K562 (cell line): ENCODE measurements around the gene CGB8. TPM values are rescaled to one million over a fixed set of nuclear protein-coding genes. Genes with fewer than 3 reads are reported as not detected.
"Not testable (repeated sequence)": the region's sequence is repeated elsewhere in the genome, so short reads cannot be mapped to it uniquely, and the experiment has no call there.

Experiments used
- ATAC-seq: fragments of 200-7000 bp; cut with Tn5 transposase; 3 replicates; pipeline ENCODE4 v1.9.1; 2020; ENCODE audit warnings: moderate library complexity
- BruUV-seq: library from RNA; stranded (reverse); fragments of 400-500 nt; replicated peaks from 2 replicates; lab custom pipeline; 2021; lab: Mats Ljungman, UMichigan
- CTCF ChIA-PET: fragments of 300-600 bp; formaldehyde crosslinking; extraction: SDS; loops from one replicate; lab custom pipeline; 2021; ENCODE audit warnings: low intra/inter-chr PET ratio; lab: Yijun Ruan, JAX
- POLR2A ChIA-PET: fragments of 300-600, 350-650 bp; sonication (Branson Sonifier 250); formaldehyde crosslinking; extraction: SDS; loops from one replicate; lab custom pipeline; 2021; ENCODE audit warnings: antibody characterized with exemption, inconsistent platforms; lab: Yijun Ruan, JAX
- DNase-seq, 4 experiments: peaks; one replicate each; pipeline versions ENCODE4 v3.0.0 to v3.0.0-alpha.2; 2011 to 2018; ENCODE audit warnings: low spot score in 3 of 4, mixed read lengths in 3 of 4; ENCODE audit errors: extremely low read depth in 1 of 4
- FAIRE-seq: peaks from 2 replicates; lab custom pipeline; 2011; peaks lifted over from hg19 to GRCh38; lab: Jason Lieb, UNC
- H2AFZ ChIP-seq: 2 replicates; pipeline ENCODE4 v1.6.0; 2011; ENCODE audit warnings: low read depth, low read length, control low read depth, inconsistent platforms
- H3K27ac ChIP-seq: fragments of 200-600 bp; 3 replicates; pipeline ENCODE4 v1.8.0; 2011; ENCODE audit warnings: low read depth, mild to moderate bottlenecking, control low read depth, inconsistent platforms, low read length, moderate library complexity, mixed read lengths; ENCODE audit errors: extremely low read depth
- H3K27me3 ChIP-seq, 2 experiments: fragments of 300-600 bp in 1 of 2; 2 replicates in 1 of 2; 3 replicates in 1 of 2; pipeline versions ENCODE4 v1.6.0 to v1.8.0; 2011; ENCODE audit warnings: inconsistent platforms in 2 of 2, low read length in 2 of 2, mild to moderate bottlenecking in 1 of 2, mixed read lengths in 1 of 2, moderate library complexity in 1 of 2; ENCODE audit not compliant: control insufficient read depth in 2 of 2, insufficient read depth in 2 of 2
- H3K36me3 ChIP-seq: fragments of 300-600 bp; 3 replicates; pipeline ENCODE4 v1.8.0; 2011; ENCODE audit warnings: mild to moderate bottlenecking, low read length, inconsistent platforms; ENCODE audit not compliant: control insufficient read depth, insufficient read depth
- H3K4me1 ChIP-seq, 2 experiments: fragments of 200-600 bp in 1 of 2; replicated peaks in 1 of 2; 2 replicates in 1 of 2; 3 replicates in 1 of 2; pipeline versions ENCODE4 v1.5.1 to v1.8.0; 2011; ENCODE audit warnings: inconsistent platforms in 2 of 2, low read length in 2 of 2, mild to moderate bottlenecking in 1 of 2, mixed read lengths in 1 of 2, moderate library complexity in 1 of 2; ENCODE audit not compliant: control insufficient read depth in 2 of 2, insufficient read depth in 2 of 2
- H3K4me2 ChIP-seq: 2 replicates; pipeline ENCODE4 v1.6.1; 2011; ENCODE audit warnings: low read length, control low read depth, inconsistent platforms, mixed read lengths; ENCODE audit not compliant: insufficient read depth
- H3K4me3 ChIP-seq: fragments of 200-600 bp; sonication (generic), shearing (Covaris generic); 2 replicates; pipeline ENCODE4 v1.5.1; 2016; ENCODE audit warnings: control low read depth, inconsistent platforms
- H3K79me2 ChIP-seq: fragments of 200-600 bp; 3 replicates; pipeline ENCODE4 v1.8.0; 2011; ENCODE audit warnings: low read length, inconsistent platforms; ENCODE audit not compliant: control insufficient read depth, insufficient read depth
- H3K9ac ChIP-seq, 2 experiments: 2 replicates each; pipeline versions ENCODE4 v1.6.0 to v1.6.1; 2011; ENCODE audit warnings: low read depth in 2 of 2, low read length in 2 of 2, control low read depth in 1 of 2, inconsistent platforms in 1 of 2, mild to moderate bottlenecking in 1 of 2, mixed read lengths in 1 of 2; ENCODE audit not compliant: insufficient read depth in 1 of 2
- H3K9me1 ChIP-seq: one replicate; pipeline ENCODE4 v1.6.0; 2011; ENCODE audit warnings: inconsistent platforms, mild to moderate bottlenecking, low read length, moderate library complexity; ENCODE audit not compliant: control insufficient read depth, insufficient read depth
- H3K9me3 ChIP-seq: replicated peaks from 2 replicates; pipeline ENCODE4 v1.5.1; 2011; ENCODE audit warnings: low read depth, low read length, inconsistent platforms; ENCODE audit not compliant: control insufficient read depth, insufficient read depth
- H4K20me1 ChIP-seq: replicated peaks from 2 replicates; pipeline ENCODE4 v1.6.1; 2011; ENCODE audit warnings: low read length, inconsistent platforms, mixed read lengths; ENCODE audit not compliant: control insufficient read depth, insufficient read depth
- HDAC2 ChIP-seq: fragments of 450-650 bp; IDR thresholded peaks from 2 replicates; pipeline ENCODE4 v1.6.1; 2016; ENCODE audit warnings: mild to moderate bottlenecking
- JUND ChIP-seq, 2 experiments: IDR thresholded peaks; 2 replicates in 1 of 2; 3 replicates in 1 of 2; pipeline ENCODE4 v1.6.1; 2011; ENCODE audit warnings: borderline replicate concordance in 2 of 2, low read depth in 2 of 2, low read length in 2 of 2, improper control_type of control experiment in 1 of 2, missing biosample characterization in 1 of 2, missing genetic modification characterization in 1 of 2, missing genetic modification reagents in 1 of 2
- RB1 ChIP-seq: fragments of 450-650 bp; IDR thresholded peaks from 2 replicates; pipeline ENCODE4 v1.6.1; 2017; ENCODE audit warnings: low read depth, mild to moderate bottlenecking
- TBL1XR1 ChIP-seq, 2 experiments: IDR thresholded peaks; 2 replicates each; pipeline ENCODE4 v1.6.1; 2012; ENCODE audit warnings: improper control_type of control experiment in 2 of 2, low read length in 2 of 2, mild to moderate bottlenecking in 1 of 2
- TCF7L2 ChIP-seq: fragments of 150-350 bp; IDR thresholded peaks from 2 replicates; pipeline ENCODE4 v1.6.1; 2016; ENCODE audit warnings: low read depth, mild to moderate bottlenecking, low read length, moderate library complexity
- WGBS: fragments of 100-300 bp; shearing (Covaris generic); methylation state at CpG from one replicate; pipeline ENCODE4 v1.1.6; 2016; ENCODE audit warnings: low coverage, mixed read lengths; ENCODE audit not compliant: insufficient coverage; ENCODE audit errors: missing lambda C conversion rate; 5-methylcytosine and 5-hydroxymethylcytosine counted together
- in situ Hi-C: fragments of 300-500 bp; cut with MboI; formaldehyde crosslinking; loops from 4 replicates; pipeline ENCODE4 v1.15.0; 2018; ENCODE audit warnings: inconsistent platforms, mixed read lengths
- intact Hi-C: fragments of 100-400 bp; cut with micrococcal nuclease; formaldehyde crosslinking; loops from 2 replicates; pipeline ENCODE4 v1.14.2; 2022
- polyA plus RNA-seq, 8 experiments: library from polyadenylated mRNA; depleted of rRNA in 4 of 8; stranded (reverse) in 5 of 8; unstranded in 3 of 8; fragments of >200 nt; fragmentation: Nextera tagmentation in 2 of 8; fragmentation: Illumina TruSeq in 1 of 8; extraction: Ambion mirVana in 2 of 8; extraction: Trizol in 1 of 8; gene quantifications; 2 replicates each; pipeline versions ENCODE4 v1.2.1 to v1.2.3, GENCODE V29; 2011 to 2014; ENCODE audit warnings: inconsistent platforms in 1 of 8, missing spikeins in 1 of 8
- total RNA-seq, 7 experiments: library from RNA; depleted of rRNA in 6 of 7; stranded (reverse); fragments of >200 nt in 6 of 7; fragmentation: Illumina TruSeq in 2 of 7; extraction: Trizol in 2 of 7; gene quantifications; 2 replicates each; pipeline versions ENCODE4 v1.2.1 to v1.2.3, GENCODE V29; 2011 to 2021; ENCODE audit warnings: low replicate concordance in 1 of 7
- TF ChIP-seq, protein P1 (sequence below): fragments of 200-800 bp; sonication (Bioruptor generic); IDR thresholded peaks from 2 replicates; pipeline ENCODE4 v1.6.1; 2017; ENCODE audit warnings: missing genetic modification characterization, missing compliant biosample characterization
- TF ChIP-seq, protein P2 (sequence below), 2 experiments: fragments of 450-650 bp in 1 of 2; sonication (generic) in 1 of 2; formaldehyde crosslinking in 1 of 2; IDR thresholded peaks; 2 replicates each; pipeline versions ENCODE4 v1.7.1 to v1.9.0; 2016 to 2022; ENCODE audit warnings: inconsistent platforms in 1 of 2, mild to moderate bottlenecking in 1 of 2, missing genetic modification reagents in 1 of 2

The CGB8 gene
- total and polyA plus RNA-seq, 9 of the 15 experiments (the other 6 are each of a cell fraction or from before 2014, with no cell fraction given), result not detected

DNA sequence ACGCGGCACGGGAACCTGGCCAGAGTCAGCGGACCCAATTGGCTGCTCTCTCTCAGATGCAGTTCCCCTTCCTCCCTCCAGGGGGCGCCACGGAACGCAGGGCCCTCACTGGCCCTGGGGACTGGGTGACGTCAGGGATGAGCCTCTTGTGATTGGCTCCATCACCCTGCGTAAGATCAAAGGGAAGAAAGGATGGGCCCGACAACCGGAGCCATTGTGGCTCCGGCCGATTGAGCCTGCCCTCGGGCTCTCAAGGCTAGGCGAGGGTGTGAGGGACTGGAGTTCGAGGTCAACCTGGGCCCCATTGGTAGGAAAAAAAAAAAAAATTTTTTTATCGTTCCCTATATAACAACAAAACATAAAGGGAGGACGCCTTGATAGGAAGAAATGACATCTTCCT, 12.1 kb downstream of the CGB8 start, which contains the start of gene CGB1 (continued):
- TF ChIP-seq TCF7L2, result peak; percentile 87
- TF ChIP-seq TBL1XR1 (IDR thresholded peaks at IDR 0.05; ENCODE audit: low read length in 2 of 2), result 0 out of 4 replicates have a peak, but pooled peaks of 1 of the 2 experiments have one; percentile 31

DNA sequence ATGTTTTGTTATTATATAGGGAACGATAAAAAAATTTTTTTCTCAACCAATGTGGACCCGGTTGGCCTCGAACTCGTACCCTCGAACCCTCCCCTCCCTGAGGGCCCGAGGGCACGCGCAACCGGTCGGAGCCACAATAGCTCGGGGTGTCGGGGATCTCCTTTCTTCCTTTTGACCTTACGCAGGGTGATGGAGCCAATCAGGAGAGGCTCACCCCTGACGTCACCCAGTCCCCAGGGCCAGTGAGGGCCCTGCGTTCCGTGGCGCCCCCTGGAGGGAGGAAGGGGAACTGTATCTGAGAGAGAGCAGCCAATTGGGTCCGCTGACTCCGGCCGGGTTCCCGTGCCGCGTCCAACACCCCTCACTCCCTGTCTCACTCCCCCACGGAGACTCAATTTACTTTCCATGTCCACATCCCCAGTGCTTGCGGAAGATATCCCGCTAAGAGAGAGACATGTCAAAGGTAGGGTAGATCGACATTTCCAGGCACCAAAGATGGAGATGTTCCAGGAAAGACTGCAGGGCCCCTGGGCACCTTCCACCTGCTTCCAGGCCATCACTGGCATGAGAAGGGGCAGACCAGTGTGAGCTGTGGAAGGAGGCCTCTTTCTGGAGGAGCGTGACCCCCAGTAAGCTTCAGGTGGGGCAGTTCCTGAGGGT, 17.1 kb downstream of the CGB8 start, which contains the start of gene CGB2:
TSS of gene CGB2 (plus strand) at position 249 of the 660 bp plus-strand sequence. CDS start at position 455, 206 bp downstream.
- not testable (repeated sequence) for H3K4me1 ChIP-seq
- TF ChIP-seq, protein P1, sequence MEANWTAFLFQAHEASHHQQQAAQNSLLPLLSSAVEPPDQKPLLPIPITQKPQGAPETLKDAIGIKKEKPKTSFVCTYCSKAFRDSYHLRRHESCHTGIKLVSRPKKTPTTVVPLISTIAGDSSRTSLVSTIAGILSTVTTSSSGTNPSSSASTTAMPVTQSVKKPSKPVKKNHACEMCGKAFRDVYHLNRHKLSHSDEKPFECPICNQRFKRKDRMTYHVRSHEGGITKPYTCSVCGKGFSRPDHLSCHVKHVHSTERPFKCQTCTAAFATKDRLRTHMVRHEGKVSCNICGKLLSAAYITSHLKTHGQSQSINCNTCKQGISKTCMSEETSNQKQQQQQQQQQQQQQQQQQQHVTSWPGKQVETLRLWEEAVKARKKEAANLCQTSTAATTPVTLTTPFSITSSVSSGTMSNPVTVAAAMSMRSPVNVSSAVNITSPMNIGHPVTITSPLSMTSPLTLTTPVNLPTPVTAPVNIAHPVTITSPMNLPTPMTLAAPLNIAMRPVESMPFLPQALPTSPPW (CRISPR knock-in tag), result peak; percentile 25; the same call in 1 of the 2 replicates
- TF ChIP-seq RB1, result peak; percentile 82
- peak; percentile 73 for TF ChIP-seq JUND (IDR thresholded peaks at IDR 0.05; ENCODE audit: borderline replicate concordance, low read depth, low read length)
- peak; percentile 47; the same call in 1 of the 3 replicates for TF ChIP-seq JUND (tag; IDR thresholded peaks at IDR 0.05; ENCODE audit: borderline replicate concordance, low read depth, low read length)
- peak; percentile 70; the same call in 1 of the 2 replicates for TF ChIP-seq HDAC2
- TF ChIP-seq, protein P2, sequence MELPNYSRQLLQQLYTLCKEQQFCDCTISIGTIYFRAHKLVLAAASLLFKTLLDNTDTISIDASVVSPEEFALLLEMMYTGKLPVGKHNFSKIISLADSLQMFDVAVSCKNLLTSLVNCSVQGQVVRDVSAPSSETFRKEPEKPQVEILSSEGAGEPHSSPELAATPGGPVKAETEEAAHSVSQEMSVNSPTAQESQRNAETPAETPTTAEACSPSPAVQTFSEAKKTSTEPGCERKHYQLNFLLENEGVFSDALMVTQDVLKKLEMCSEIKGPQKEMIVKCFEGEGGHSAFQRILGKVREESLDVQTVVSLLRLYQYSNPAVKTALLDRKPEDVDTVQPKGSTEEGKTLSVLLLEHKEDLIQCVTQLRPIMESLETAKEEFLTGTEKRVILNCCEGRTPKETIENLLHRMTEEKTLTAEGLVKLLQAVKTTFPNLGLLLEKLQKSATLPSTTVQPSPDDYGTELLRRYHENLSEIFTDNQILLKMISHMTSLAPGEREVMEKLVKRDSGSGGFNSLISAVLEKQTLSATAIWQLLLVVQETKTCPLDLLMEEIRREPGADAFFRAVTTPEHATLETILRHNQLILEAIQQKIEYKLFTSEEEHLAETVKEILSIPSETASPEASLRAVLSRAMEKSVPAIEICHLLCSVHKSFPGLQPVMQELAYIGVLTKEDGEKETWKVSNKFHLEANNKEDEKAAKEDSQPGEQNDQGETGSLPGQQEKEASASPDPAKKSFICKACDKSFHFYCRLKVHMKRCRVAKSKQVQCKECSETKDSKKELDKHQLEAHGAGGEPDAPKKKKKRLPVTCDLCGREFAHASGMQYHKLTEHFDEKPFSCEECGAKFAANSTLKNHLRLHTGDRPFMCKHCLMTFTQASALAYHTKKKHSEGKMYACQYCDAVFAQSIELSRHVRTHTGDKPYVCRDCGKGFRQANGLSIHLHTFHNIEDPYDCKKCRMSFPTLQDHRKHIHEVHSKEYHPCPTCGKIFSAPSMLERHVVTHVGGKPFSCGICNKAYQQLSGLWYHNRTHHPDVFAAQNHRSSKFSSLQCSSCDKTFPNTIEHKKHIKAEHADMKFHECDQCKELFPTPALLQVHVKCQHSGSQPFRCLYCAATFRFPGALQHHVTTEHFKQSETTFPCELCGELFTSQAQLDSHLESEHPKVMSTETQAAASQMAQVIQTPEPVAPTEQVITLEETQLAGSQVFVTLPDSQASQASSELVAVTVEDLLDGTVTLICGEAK (IDR thresholded peaks at IDR 0.05), result peak; percentile 81
- TF ChIP-seq, protein P2 (CRISPR knock-in tag; IDR thresholded peaks at IDR 0.05), result not testable (repeated sequence)

More for the DNA sequence above, 17.1 kb downstream of the CGB8 start, which contains the start of gene CGB2:
- H2AFZ ChIP-seq, result 0 out of 2 replicates have a peak within 1 kb of the TSS, but pooled peaks have one; percentile 26
- H3K4me2 ChIP-seq, result peak within 1 kb of the TSS; percentile 56
- in situ Hi-C loops, H3K79me2 ChIP-seq, H3K9ac ChIP-seq, H3K4me3 ChIP-seq, H3K27me3 ChIP-seq, H3K27ac ChIP-seq, CTCF ChIA-PET, intact Hi-C loops, H3K9me3 ChIP-seq, H3K9me1 ChIP-seq, H3K36me3 ChIP-seq, BruUV-seq, H4K20me1 ChIP-seq: not testable (repeated sequence)
- POLR2A ChIA-PET, result interaction anchor here (0.6 kb wide), 1 partner anchor 12 kb away, joined by 3 read pairs; no protein-coding TSS in a partner anchor
- DNase-seq (peak; percentile 88 to 91 (median 90)), ATAC-seq (peak; percentile 94), FAIRE-seq (peak; percentile 91)
- WGBS, result 4% methylated on average over 22 of the region's 28 CpGs
